ENCODE results near the gene FNDC10. TPM values are rescaled to one million over a fixed set of nuclear protein-coding genes. Genes with fewer than 3 reads are reported as not detected.
A peak's percentile ranks its signal among the peaks of the same experiment; 100 is the strongest.

FNDC10 gene
- total RNA-seq, 2 donors from 2014 or later = 0.54 to 2.7 TPM

DNA sequence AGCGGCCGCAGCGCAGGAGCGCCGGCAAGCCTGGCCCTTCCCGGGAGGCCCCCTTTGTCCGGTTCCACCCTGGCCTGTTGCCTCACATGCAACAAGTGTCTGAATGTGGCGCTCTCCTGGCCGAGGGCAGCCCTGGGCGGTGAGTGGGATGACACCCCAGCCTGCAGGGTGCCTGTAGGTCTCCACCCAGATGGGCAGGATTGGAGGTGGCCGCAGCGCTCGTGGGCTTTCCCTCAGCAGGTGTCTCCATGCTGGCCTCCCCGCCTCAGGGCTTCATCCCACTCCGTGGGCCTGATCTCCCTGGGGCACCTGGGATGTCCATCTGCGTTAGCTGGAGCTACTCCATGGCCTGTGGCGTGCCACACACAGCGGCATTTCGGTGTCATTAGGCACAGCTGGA lies 16.9 kb upstream of the FNDC10 start:
- H3K4me3 ChIP-seq = peak overlapping the region; percentile 96
- H3K27me3 ChIP-seq (replicated peaks; ENCODE audit: insufficient read depth) = no peaks in the 10 kb centered on the region
- DNase-seq (ENCODE audit: low spot score) = no peak
- H3K36me3 ChIP-seq = peaks cover 8% of the 10 kb centered on the region
- no peak overlapping the region for H3K27ac ChIP-seq
- TF ChIP-seq, protein P1, sequence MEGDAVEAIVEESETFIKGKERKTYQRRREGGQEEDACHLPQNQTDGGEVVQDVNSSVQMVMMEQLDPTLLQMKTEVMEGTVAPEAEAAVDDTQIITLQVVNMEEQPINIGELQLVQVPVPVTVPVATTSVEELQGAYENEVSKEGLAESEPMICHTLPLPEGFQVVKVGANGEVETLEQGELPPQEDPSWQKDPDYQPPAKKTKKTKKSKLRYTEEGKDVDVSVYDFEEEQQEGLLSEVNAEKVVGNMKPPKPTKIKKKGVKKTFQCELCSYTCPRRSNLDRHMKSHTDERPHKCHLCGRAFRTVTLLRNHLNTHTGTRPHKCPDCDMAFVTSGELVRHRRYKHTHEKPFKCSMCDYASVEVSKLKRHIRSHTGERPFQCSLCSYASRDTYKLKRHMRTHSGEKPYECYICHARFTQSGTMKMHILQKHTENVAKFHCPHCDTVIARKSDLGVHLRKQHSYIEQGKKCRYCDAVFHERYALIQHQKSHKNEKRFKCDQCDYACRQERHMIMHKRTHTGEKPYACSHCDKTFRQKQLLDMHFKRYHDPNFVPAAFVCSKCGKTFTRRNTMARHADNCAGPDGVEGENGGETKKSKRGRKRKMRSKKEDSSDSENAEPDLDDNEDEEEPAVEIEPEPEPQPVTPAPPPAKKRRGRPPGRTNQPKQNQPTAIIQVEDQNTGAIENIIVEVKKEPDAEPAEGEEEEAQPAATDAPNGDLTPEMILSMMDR (IDR thresholded peaks at IDR 0.05) = no peak
- ATAC-seq (ENCODE audit: insufficient number of reproducible peaks, low FRiP score, low read depth) = no peak
- H3K4me1 ChIP-seq (ENCODE audit: control insufficient read depth in 1 of 2, low read depth in 2 of 2) = peaks cover 18 to 30% of the 10 kb centered on the region in 2 donors
- H3K9me3 ChIP-seq = no peaks in the 10 kb centered on the region

DNA sequence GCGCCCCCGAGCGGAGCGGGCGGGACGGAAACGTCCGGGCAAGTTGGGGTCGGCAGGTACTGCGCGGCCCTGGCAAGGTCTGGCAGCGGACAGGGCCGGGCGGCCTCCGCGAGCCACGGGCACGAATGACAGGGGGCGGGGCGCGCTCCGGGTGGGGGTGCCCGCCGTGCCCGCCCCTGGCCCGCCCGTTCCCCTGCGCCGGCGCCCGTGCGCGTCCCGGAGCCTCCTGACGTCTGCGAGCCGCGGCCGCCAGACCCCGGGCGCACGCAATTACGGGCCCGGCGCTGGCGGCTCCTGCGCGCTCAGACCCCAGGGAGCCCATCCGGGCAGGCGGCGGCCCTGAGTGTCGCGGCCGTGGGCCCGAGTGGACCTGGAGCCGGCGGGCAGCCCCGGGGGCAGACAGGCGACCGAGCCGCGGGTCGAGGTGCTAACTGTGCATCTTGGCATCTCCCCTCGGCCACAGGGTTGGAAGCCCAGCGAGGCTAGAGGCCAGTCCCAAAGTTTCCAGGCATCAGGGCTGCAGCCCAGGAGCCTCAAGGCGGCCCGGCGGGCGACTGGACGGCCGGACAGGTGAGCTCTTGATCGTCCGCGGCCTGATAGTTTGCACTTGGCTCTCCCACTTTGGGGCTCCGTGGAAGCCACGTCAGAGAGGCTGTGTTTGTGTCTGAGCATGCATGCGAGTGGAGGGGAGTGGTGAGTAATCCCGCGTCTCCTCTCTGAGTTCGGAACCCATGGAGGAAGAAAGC lies 16.3 kb upstream of the FNDC10 start:
- Histone ChIP-seq H3K27me3 (replicated peaks; ENCODE audit: insufficient read depth) (no peaks in the 10 kb centered on the region), H3K9me3 (no peaks in the 10 kb centered on the region), H3K4me1 (ENCODE audit: control insufficient read depth in 1 of 2, low read depth in 2 of 2) (peaks cover 18 to 30% of the 10 kb centered on the region in 2 donors), H3K27ac (peak overlapping the region; percentile 99 to 100), H3K4me3 (peak overlapping the region; percentile 96), H3K36me3 (peaks cover 8% of the 10 kb centered on the region)
- DNase-seq (ENCODE audit: low spot score) = no peak
- TF ChIP-seq, protein P1 (IDR thresholded peaks at IDR 0.05) = no peak
- ATAC-seq (ENCODE audit: insufficient number of reproducible peaks, low FRiP score, low read depth) = peak; percentile 5

GRCh38 chr1:1615256-1616044 lies 15.5 kb upstream of the FNDC10 start, which contains the start of gene MIB2:
Gene MIB2 (plus strand): TSS chr1:1615500. CDS start chr1:1623453, 7,953 bp downstream.
- ATAC-seq (ENCODE audit: insufficient number of reproducible peaks, low FRiP score, low read depth) (peak; percentile 89), DNase-seq (ENCODE audit: low spot score) (peak; percentile 81)
- Histone ChIP-seq H3K36me3 (peaks cover 8% of the 10 kb centered on the region), H3K27ac (peak within 1 kb of the TSS; percentile 99 to 100), H3K4me3 (peak within 1 kb of the TSS; percentile 96), H3K27me3 (replicated peaks; ENCODE audit: insufficient read depth) (no peaks in the 10 kb centered on the region), H3K4me1 (ENCODE audit: control insufficient read depth in 1 of 2, low read depth in 2 of 2) (peaks cover 18 to 30% of the 10 kb centered on the region in 2 donors), H3K9me3 (no peaks in the 10 kb centered on the region)
- TF ChIP-seq, protein P1 (IDR thresholded peaks at IDR 0.05) = no peak

- H3K36me3 ChIP-seq = peaks cover 8% of the 10 kb centered on the region
- peak overlapping the region; percentile 99 to 100 for H3K27ac ChIP-seq
- DNase-seq (ENCODE audit: low spot score) = no peak
- peaks cover 18 to 30% of the 10 kb centered on the region in 2 donors for H3K4me1 ChIP-seq (ENCODE audit: control insufficient read depth in 1 of 2, low read depth in 2 of 2)
- peak overlapping the region; percentile 96 for H3K4me3 ChIP-seq
- no peak for ATAC-seq (ENCODE audit: insufficient number of reproducible peaks, low FRiP score, low read depth)
- no peaks in the 10 kb centered on the region for H3K9me3 ChIP-seq
- H3K27me3 ChIP-seq (replicated peaks; ENCODE audit: insufficient read depth) = no peaks in the 10 kb centered on the region
- TF ChIP-seq, protein P1 (IDR thresholded peaks at IDR 0.05) = no peak
These were observed 15.0 kb upstream of the FNDC10 start for GRCh38 chr1:1614954-1615255.
